SK-N-SH treated with all-trans-retinoic acid at 6 μM for 48 hours (cell line): ENCODE data around the gene PAX1.

Experiments used
- ARNTL ChIP-seq: fragments of 450-650 bp; formaldehyde crosslinking; IDR thresholded peaks from 2 replicates; pipeline ENCODE4 v1.5.0; 2020; ENCODE audit warnings: low read depth, mild to moderate bottlenecking, moderate library complexity, borderline replicate concordance
- CSDC2 ChIP-seq: fragments of 250-450 bp; sonication (Bioruptor Pico); IDR thresholded peaks from 2 replicates; pipeline ENCODE4 v1.5.0; 2020; ENCODE audit warnings: mild to moderate bottlenecking, moderate library complexity
- CSRNP3 ChIP-seq: fragments of 250-450 bp; sonication (Bioruptor Pico); IDR thresholded peaks from 2 replicates; pipeline ENCODE4 v1.5.1; 2021; ENCODE audit warnings: mild to moderate bottlenecking, moderate library complexity
- GLIS3 ChIP-seq: fragments of 250-450 bp; sonication (Bioruptor Pico); IDR thresholded peaks from 2 replicates; pipeline ENCODE4 v1.5.0; 2020; ENCODE audit warnings: mild to moderate bottlenecking, moderate library complexity
- ISL1 ChIP-seq: fragments of 250-450 bp; sonication (Bioruptor Pico); IDR thresholded peaks from 2 replicates; pipeline ENCODE4 v2.1.2; 2022; ENCODE audit warnings: mild to moderate bottlenecking, moderate library complexity
- POU6F1 ChIP-seq: fragments of 250-450 bp; sonication (Bioruptor Pico); IDR thresholded peaks from 2 replicates; pipeline ENCODE4 v1.8.0; 2021; ENCODE audit warnings: low read depth, mild to moderate bottlenecking, moderate library complexity, borderline replicate concordance
- RARB ChIP-seq: fragments of 250-450 bp; sonication (Bioruptor Pico); IDR thresholded peaks from 2 replicates; pipeline ENCODE4 v1.8.0; 2021; ENCODE audit warnings: mild to moderate bottlenecking, moderate library complexity
- TCF4 ChIP-seq: fragments of 250-450 bp; sonication (Bioruptor Pico); IDR thresholded peaks from 2 replicates; pipeline ENCODE4 v1.8.0; 2021; ENCODE audit warnings: mild to moderate bottlenecking, moderate library complexity, borderline replicate concordance
- ZFP3 ChIP-seq: fragments of 250-450 bp; sonication (Bioruptor Pico); IDR thresholded peaks from 2 replicates; pipeline ENCODE4 v1.5.0; 2020; ENCODE audit warnings: mild to moderate bottlenecking, moderate library complexity
- ZFP30 ChIP-seq: fragments of 450-650 bp; formaldehyde crosslinking; IDR thresholded peaks from 2 replicates; pipeline ENCODE4 v1.5.0; 2022; ENCODE audit warnings: mild to moderate bottlenecking, moderate library complexity
- ZNF565 ChIP-seq: fragments of 450-650 bp; formaldehyde crosslinking; conservative IDR thresholded peaks from 2 replicates; pipeline ENCODE4 v1.5.0; 2020; ENCODE audit warnings: low read depth, mild to moderate bottlenecking, moderate library complexity
- ZNF8 ChIP-seq: fragments of 450-650 bp; formaldehyde crosslinking; IDR thresholded peaks from 2 replicates; pipeline ENCODE4 v1.5.0; 2020; ENCODE audit warnings: mild to moderate bottlenecking, moderate library complexity

GRCh38 chr20:21707267-21707666 lies 1.8 kb downstream of the PAX1 start:
- no peak for TF ChIP-seq RARB
- no peak for TF ChIP-seq TCF4
- TF ChIP-seq CSRNP3 (CRISPR knock-in tag) = no peak
- no peak for TF ChIP-seq ZNF565 (CRISPR knock-in tag)
- no peak for TF ChIP-seq POU6F1 (CRISPR knock-in tag)
- TF ChIP-seq ZFP3 (CRISPR knock-in tag) = no peak
- no peak for TF ChIP-seq ARNTL (CRISPR knock-in tag)
- no peak for TF ChIP-seq ZFP30 (CRISPR knock-in tag)
- no peak for TF ChIP-seq CSDC2
- TF ChIP-seq ISL1 (CRISPR knock-in tag) = no peak
- no peak for TF ChIP-seq ZNF8 (CRISPR knock-in tag)
- no peak for TF ChIP-seq GLIS3 (CRISPR knock-in tag)
